Suprapubic skin (tissue), 3 donors: ENCODE data around the gene MPHOSPH6.

Experiments used
- POLR2AphosphoS5 ChIP-seq, 3 donors: sonication (generic); formaldehyde crosslinking; IDR thresholded peaks; one replicate each; pipeline ENCODE4 v1.6.1; 2017; ENCODE audit warnings: antibody characterized with exemption in 3 of 3
- TF ChIP-seq, protein P1 (sequence below), 2 donors: fragments of 200-600 bp in 1 of 2; fragments of 450-650 bp in 1 of 2; sonication (generic) in 1 of 2; IDR thresholded peaks; one replicate each; pipeline ENCODE4 v1.5.1; 2016 to 2019; ENCODE audit warnings: antibody characterized with exemption in 2 of 2, mild to moderate bottlenecking in 1 of 2, moderate library complexity in 1 of 2

- TF ChIP-seq, protein P1, sequence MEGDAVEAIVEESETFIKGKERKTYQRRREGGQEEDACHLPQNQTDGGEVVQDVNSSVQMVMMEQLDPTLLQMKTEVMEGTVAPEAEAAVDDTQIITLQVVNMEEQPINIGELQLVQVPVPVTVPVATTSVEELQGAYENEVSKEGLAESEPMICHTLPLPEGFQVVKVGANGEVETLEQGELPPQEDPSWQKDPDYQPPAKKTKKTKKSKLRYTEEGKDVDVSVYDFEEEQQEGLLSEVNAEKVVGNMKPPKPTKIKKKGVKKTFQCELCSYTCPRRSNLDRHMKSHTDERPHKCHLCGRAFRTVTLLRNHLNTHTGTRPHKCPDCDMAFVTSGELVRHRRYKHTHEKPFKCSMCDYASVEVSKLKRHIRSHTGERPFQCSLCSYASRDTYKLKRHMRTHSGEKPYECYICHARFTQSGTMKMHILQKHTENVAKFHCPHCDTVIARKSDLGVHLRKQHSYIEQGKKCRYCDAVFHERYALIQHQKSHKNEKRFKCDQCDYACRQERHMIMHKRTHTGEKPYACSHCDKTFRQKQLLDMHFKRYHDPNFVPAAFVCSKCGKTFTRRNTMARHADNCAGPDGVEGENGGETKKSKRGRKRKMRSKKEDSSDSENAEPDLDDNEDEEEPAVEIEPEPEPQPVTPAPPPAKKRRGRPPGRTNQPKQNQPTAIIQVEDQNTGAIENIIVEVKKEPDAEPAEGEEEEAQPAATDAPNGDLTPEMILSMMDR (IDR thresholded peaks at IDR 0.05): no peak
- TF ChIP-seq POLR2AphosphoS5 (IDR thresholded peaks at IDR 0.05): no peak
These were observed 20.4 kb upstream of the MPHOSPH6 start for GRCh38 chr16:82190386-82190785.
